Pons (tissue), 1 donor: ENCODE measurements around the gene HSD17B8.
A peak's percentile ranks its signal among the peaks of the same experiment; 100 is the strongest.

ENCODE experiments used
- DNase-seq: peaks from one replicate; pipeline ENCODE4 v3.0.0-alpha.2; 2016; ENCODE audit warnings: low spot score

Gene HSD17B8

GRCh38 chr6:33191383-33192104, 12.9 kb upstream of the HSD17B8 start:
- no peak for DNase-seq

- no peak for DNase-seq
These were observed 12.3 kb upstream of the HSD17B8 start, which contains the start of gene COL11A2 for GRCh38 chr6:33192105-33192646. TSS of gene COL11A2 (minus strand) at chr6:33192467. CDS start at chr6:33192240, 227 bp downstream.

- peak; percentile 66 for DNase-seq
These were observed 11.5 kb upstream of the HSD17B8 start for GRCh38 chr6:33192671-33193602.

GRCh38 chr6:33193619-33194018, 10.8 kb upstream of the HSD17B8 start:
- DNase-seq = no peak

GRCh38 chr6:33194431-33194979, 9.9 kb upstream of the HSD17B8 start:
- no peak for DNase-seq

- no peak for DNase-seq
These were observed 8.9 kb upstream of the HSD17B8 start for GRCh38 chr6:33195304-33196165.

- DNase-seq = peak; percentile 89
These were observed 6.9 kb upstream of the HSD17B8 start for GRCh38 chr6:33197431-33198048.

GRCh38 chr6:33198159-33198852, 6.1 kb upstream of the HSD17B8 start:
- no peak for DNase-seq

- DNase-seq = no peak
These were observed 5.5 kb upstream of the HSD17B8 start for GRCh38 chr6:33198853-33199436.

- DNase-seq = peak; percentile 66
These were observed 4.7 kb upstream of the HSD17B8 start for GRCh38 chr6:33199687-33200218.

GRCh38 chr6:33200219-33201146, 4.0 kb upstream of the HSD17B8 start, which contains the start of the genes RXRB and SLC39A7:
TSS of gene RXRB (minus strand) at chr6:33200665. CDS start at chr6:33200476, 189 bp downstream.
TSS of gene SLC39A7 (plus strand) at chr6:33200867. CDS start at chr6:33201246, 379 bp downstream.
- DNase-seq = peak; percentile 99

GRCh38 chr6:33201147-33201545, 3.3 kb upstream of the HSD17B8 start:
- DNase-seq = no peak

- no peak for DNase-seq
These were observed 2.5 kb upstream of the HSD17B8 start for GRCh38 chr6:33201935-33202334.

GRCh38 chr6:33202799-33203198, 1.7 kb upstream of the HSD17B8 start:
- no peak for DNase-seq

GRCh38 chr6:33203443-33204164, 851 bp upstream of the HSD17B8 start:
- DNase-seq = no peak

- DNase-seq = no peak
These were observed 365 bp upstream of the HSD17B8 start for GRCh38 chr6:33204165-33204414.

- DNase-seq = no peak
These were observed 954 bp downstream of the HSD17B8 start for GRCh38 chr6:33205191-33206026.
